Skeletal muscle satellite cell (primary cell): ENCODE measurements around the gene MAPK8IP1.

ENCODE experiments used
- H3K27me3 ChIP-seq: 2 replicates; pipeline ENCODE4 v1.7.0; 2013; ENCODE audit warnings: low read length; ENCODE audit not compliant: control insufficient read depth, insufficient read depth
- H3K36me3 ChIP-seq: 2 replicates; pipeline ENCODE4 v1.7.0; 2013; ENCODE audit warnings: mild to moderate bottlenecking, control low read depth, low read length; ENCODE audit not compliant: insufficient read depth
- H3K4me1 ChIP-seq: 2 replicates; pipeline ENCODE4 v1.7.0; 2013; ENCODE audit warnings: low read length; ENCODE audit not compliant: control insufficient read depth, insufficient read depth
- H3K4me2 ChIP-seq: 2 replicates; pipeline ENCODE4 v1.7.0; 2013; ENCODE audit warnings: mild to moderate bottlenecking, low read length
- H3K4me3 ChIP-seq: 2 replicates; pipeline ENCODE4 v1.7.0; 2013; ENCODE audit warnings: low read length
- H3K9ac ChIP-seq: 2 replicates; pipeline ENCODE4 v1.7.0; 2013; ENCODE audit warnings: mild to moderate bottlenecking, low read depth, low read length, moderate library complexity
- H3K9me3 ChIP-seq: replicated peaks from 2 replicates; pipeline ENCODE4 v1.7.0; 2013; ENCODE audit warnings: mild to moderate bottlenecking, control low read depth, low read length

Gene MAPK8IP1

DNA sequence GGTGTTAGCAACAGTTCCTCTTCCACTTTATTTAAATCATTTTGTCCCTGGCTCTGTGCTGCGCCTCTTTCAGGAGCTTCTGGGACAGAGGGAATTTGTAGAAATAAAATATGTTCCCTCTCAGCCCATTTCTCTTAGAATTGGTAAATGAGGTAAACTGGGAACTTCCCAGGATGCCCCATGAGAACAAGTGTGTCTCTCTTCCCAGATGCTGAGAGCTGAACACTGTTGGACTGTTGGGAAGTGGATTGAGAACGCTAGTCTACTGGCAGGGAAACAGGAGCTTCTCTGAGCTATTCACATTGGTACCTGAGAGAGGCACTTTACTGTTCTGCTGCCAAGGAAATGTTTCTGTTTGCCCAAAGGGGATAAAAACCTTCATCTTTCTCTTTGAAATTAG is 34.2 kb upstream of the MAPK8IP1 start:
- Histone ChIP-seq H3K4me3 (no peak overlapping the region), H3K4me1 (peaks cover 17% of the 10 kb centered on the region), H3K9ac (no peak overlapping the region), H3K27me3 (no peaks in the 10 kb centered on the region), H3K36me3 (no peaks in the 10 kb centered on the region), H3K4me2 (no peak overlapping the region), H3K9me3 (no peaks in the 10 kb centered on the region)

DNA sequence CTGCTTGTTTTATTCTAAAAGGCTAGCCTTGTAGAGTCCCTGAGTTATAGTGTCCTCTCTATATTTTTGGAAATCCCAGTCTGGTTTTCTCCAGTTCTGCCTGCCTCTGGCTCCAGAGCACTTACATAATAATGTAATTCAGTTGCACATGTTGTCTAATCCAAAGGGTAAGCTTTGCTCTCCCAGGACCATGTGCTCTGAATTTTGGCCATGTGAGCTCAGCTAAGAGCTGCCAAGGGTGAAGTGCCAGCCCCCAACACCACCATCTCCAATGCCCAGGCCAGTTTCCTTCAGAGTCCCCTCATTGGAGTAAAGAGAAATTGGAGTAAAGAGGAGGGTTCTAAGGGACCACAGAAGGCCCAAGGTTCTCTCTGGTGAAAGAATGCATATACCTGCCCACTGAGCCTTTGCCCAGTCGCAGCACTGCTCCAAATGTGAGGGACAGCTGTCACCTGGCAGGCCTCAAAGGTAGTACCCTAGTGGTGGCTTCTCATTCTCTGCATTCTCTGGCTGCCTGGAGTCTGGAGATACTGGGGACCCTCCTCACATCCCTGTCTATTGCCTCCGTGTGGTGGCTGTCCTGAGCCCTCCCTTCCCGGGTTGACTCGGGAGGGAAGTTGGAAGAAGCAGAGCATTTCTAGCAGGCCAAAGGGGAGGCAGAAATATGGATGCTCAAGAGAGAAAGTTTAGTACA is 33.3 kb upstream of the MAPK8IP1 start:
- no peak overlapping the region for H3K4me2 ChIP-seq
- no peaks in the 10 kb centered on the region for H3K27me3 ChIP-seq
- no peaks in the 10 kb centered on the region for H3K9me3 ChIP-seq
- no peak overlapping the region for H3K9ac ChIP-seq
- H3K4me3 ChIP-seq: no peak overlapping the region
- peaks cover 10% of the 10 kb centered on the region for H3K4me1 ChIP-seq
- H3K36me3 ChIP-seq: no peaks in the 10 kb centered on the region

DNA sequence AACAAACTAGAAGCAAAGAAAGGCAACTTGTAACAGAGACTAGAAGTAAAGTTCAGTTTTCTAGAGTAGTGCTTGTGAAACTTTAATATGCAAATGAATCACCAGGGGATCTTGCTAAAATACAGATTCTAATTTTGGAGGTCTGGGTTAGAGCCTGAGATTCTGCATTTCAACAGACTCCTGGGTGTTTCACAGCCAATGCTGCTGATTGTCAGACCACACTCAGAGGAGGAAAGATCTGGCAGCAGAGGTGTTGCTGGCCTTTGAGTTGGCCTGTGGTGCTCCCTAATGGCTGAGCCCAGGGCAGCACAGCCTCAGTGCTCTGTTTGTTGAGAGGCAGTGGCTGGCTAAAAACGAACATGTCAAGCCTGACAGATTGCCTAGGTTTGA is 32.7 kb upstream of the MAPK8IP1 start:
- Histone ChIP-seq H3K36me3 (peaks cover under 1% of the 10 kb centered on the region), H3K27me3 (no peaks in the 10 kb centered on the region), H3K9me3 (no peaks in the 10 kb centered on the region), H3K4me1 (peaks cover 10% of the 10 kb centered on the region), H3K9ac (no peak overlapping the region), H3K4me3 (no peak overlapping the region), H3K4me2 (no peak overlapping the region)

DNA sequence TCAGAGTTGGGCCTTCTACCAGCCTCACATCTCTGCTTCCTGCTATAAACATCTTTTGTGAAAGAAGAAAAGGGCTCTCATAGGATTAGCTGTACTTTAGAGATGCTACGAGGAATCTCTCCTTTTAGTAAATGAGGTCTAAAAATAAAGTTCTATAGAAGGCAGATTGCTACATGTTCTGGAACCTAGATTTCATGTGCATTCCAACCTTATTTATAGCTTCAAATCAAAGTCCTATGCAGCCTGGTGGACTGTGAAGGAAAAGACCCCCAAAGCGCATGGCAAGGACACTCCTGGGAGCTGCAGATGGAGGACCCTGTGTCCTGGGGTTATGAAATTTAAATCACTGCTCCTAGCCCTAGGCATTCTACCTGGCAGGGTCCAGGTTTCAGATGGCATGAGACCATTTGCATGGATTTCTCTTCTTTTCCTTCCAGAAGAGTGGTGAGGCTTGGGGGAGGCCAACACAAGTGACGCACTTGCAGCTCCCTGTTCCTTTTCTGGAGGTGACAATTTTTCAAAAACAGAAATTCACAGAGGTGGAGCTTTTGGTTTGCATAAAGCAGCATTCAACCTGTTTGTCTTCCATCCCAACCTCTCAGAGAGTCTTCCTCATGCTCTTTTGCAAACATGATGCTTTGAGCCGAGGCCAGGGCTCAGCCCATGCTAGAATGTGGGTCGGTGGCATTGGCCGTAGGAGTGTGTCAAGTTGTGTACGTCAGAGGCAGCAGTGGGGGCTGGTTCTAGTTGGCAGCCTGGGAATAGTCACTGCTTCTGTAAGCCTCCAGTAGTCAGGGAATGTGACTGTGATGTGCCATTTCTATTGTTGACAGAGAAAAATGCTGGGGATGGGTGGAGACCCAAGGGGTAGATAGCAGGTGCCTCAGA is 31.9 kb upstream of the MAPK8IP1 start:
- H3K36me3 ChIP-seq: peaks cover 9% of the 10 kb centered on the region
- no peak overlapping the region for H3K4me3 ChIP-seq
- no peaks in the 10 kb centered on the region for H3K27me3 ChIP-seq
- no peak overlapping the region for H3K9ac ChIP-seq
- H3K4me1 ChIP-seq: peaks cover 3% of the 10 kb centered on the region
- H3K9me3 ChIP-seq: no peaks in the 10 kb centered on the region
- no peak overlapping the region for H3K4me2 ChIP-seq

DNA sequence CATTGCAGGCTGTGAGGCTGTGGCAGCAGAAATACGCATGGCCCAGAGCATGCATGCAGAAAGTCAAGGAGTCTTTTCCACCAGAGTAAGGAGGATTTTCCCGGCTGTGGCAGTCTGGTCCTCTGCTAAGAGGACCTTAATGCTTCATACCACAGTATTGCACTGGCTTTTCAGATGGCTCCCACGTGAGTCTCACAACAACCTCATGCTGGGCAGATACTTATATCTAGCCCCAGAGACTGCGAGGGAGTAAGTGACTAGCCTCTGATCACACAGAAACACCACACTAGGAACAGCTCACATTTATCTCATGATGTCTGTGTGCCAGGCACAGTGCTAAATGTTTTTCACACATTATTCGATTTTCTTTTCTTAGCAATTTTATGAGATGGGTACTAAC is 30.1 kb upstream of the MAPK8IP1 start:
- Histone ChIP-seq H3K4me3 (no peak overlapping the region), H3K36me3 (peaks cover 11% of the 10 kb centered on the region), H3K4me1 (peaks cover 15% of the 10 kb centered on the region), H3K4me2 (no peak overlapping the region), H3K9me3 (no peaks in the 10 kb centered on the region), H3K9ac (no peak overlapping the region), H3K27me3 (no peaks in the 10 kb centered on the region)

DNA sequence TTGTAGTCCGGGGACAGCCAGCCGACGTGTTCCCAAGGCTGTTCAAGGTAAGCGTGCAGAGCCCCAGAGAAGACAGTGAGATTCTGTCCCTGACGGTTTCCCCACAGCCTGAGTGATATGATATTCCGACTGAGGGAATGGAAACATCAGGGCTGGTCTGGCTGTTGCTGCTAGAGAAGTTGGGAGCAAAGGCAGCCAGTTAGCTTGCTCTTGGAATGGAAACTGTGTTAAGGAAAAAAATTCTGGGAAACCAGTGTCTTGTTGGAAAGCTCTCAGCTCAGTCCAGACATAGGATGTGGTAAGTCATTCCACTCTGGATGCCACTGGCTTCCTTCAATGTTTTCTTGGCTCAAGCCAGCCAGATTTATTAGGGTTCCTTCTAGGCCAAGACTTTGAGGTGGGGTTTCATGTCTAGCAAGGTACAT is 29.4 kb upstream of the MAPK8IP1 start:
- H3K4me1 ChIP-seq: peaks cover 15% of the 10 kb centered on the region
- no peaks in the 10 kb centered on the region for H3K9me3 ChIP-seq
- H3K4me2 ChIP-seq: no peak overlapping the region
- H3K4me3 ChIP-seq: no peak overlapping the region
- no peak overlapping the region for H3K9ac ChIP-seq
- no peaks in the 10 kb centered on the region for H3K27me3 ChIP-seq
- peaks cover 11% of the 10 kb centered on the region for H3K36me3 ChIP-seq

DNA sequence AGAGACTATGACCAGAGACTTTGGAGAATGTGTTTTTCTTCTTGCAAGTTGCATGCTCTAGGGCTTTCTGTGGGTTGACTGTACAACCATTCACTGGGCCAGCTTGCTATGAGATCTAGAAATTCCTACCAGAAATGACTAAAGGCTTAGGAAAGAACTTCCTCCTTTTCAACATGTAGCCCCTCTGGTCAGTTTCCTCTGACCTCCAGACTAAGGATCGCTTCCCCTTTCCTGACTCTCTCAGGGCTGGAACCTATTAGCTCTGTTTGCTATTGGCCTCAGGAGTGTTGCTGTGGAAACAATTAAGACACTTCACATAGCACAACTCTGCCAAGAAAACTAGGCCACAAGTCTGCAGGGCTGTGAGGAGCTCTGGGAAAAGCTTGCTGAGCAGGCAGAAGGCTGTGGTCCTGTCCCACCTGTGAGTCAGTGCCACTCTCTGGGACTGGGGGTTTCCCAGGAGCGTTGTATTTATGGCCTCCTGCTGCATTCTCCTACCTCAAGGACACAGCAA is 27.4 kb upstream of the MAPK8IP1 start:
- peaks cover 24% of the 10 kb centered on the region for H3K36me3 ChIP-seq
- no peak overlapping the region for H3K4me3 ChIP-seq
- no peak overlapping the region for H3K4me2 ChIP-seq
- no peaks in the 10 kb centered on the region for H3K27me3 ChIP-seq
- peaks cover 15% of the 10 kb centered on the region for H3K4me1 ChIP-seq
- no peak overlapping the region for H3K9ac ChIP-seq
- no peaks in the 10 kb centered on the region for H3K9me3 ChIP-seq

DNA sequence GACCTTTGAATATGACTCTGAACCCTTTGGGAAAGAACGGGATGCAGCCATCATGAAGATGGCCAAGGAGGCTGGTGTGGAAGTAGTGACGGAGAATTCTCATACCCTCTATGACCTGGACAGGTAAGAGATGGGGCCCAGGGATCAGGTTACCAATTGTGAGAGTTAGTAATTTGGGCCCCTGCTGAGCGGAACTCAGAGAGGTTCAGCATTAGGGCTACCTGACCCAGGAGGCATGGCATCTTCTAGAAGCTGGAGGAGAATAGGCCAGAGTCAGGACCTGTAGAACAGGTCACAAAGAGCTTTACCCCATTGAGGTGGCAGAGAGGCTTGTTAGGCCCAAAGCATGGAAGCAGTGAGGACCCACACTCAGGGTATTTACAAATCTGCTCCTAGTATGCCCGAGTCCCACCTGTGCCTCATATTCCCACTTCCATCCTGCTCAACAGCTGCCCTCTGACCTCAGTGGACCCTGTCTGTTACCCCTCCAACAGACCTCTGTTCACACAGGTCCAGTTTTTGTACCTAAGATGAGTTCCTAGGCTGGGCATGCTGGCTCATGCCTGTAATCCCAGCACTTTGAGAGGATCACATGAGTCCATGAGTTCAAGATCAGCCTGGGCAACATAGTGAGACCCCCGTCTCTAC is 26.6 kb upstream of the MAPK8IP1 start:
- H3K4me1 ChIP-seq: peaks cover 15% of the 10 kb centered on the region
- no peak overlapping the region for H3K4me3 ChIP-seq
- peak overlapping the region; percentile 62 for H3K4me2 ChIP-seq
- no peaks in the 10 kb centered on the region for H3K9me3 ChIP-seq
- H3K36me3 ChIP-seq: peaks cover 33% of the 10 kb centered on the region
- H3K9ac ChIP-seq: no peak overlapping the region
- no peaks in the 10 kb centered on the region for H3K27me3 ChIP-seq

DNA sequence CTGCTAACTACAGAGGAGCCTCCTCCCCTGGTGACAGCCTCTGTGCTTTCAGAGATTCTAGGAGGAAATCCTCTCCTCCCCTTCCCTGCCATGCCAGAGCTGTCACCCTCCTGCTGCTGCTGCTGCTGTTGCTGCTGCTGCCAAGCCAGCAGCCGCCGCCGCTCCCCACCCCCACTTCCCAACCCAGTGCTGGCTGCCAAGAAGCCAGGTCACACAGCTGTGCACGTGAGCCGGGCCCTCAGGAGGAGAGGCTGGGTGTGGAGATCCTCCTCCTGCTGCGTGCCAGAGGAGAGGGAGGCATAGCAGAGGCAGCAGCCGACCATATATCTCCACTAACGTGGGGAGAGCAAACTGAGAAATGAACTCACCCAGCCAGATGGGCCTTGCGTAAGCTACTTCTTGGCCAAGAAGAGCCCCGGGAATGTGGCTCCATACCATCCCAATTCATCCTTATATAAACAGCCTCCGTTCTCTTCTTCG is 25.8 kb upstream of the MAPK8IP1 start:
- Histone ChIP-seq H3K9ac (no peak overlapping the region), H3K36me3 (peaks cover 34% of the 10 kb centered on the region), H3K4me1 (peaks cover 15% of the 10 kb centered on the region), H3K4me2 (peak overlapping the region; percentile 62), H3K9me3 (no peaks in the 10 kb centered on the region), H3K27me3 (no peaks in the 10 kb centered on the region), H3K4me3 (peak overlapping the region; percentile 11)

DNA sequence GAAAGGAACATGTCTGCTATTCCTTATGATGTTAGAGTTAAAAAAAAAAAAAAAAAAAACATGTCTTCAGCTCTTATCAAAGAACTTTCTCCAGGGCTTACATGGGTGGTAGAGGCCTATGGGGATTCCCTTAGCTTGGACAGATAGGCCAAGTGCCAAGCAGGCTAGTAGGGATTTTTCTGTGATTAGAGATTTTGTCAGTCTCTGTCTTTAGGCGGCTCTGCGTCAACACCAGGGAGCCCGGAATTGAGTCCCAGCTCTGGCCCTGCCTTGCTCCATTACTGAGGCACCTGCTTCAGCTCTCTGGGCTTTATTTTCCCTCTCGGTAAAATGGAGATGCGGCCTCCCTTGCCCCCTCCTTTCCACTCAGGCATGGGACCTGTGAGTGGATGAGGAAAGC is 25.1 kb upstream of the MAPK8IP1 start:
- Histone ChIP-seq H3K9ac (no peak overlapping the region), H3K36me3 (peaks cover 34% of the 10 kb centered on the region), H3K4me1 (peaks cover 15% of the 10 kb centered on the region), H3K4me3 (no peak overlapping the region), H3K4me2 (peak overlapping the region; percentile 62), H3K9me3 (no peaks in the 10 kb centered on the region), H3K27me3 (no peaks in the 10 kb centered on the region)

DNA sequence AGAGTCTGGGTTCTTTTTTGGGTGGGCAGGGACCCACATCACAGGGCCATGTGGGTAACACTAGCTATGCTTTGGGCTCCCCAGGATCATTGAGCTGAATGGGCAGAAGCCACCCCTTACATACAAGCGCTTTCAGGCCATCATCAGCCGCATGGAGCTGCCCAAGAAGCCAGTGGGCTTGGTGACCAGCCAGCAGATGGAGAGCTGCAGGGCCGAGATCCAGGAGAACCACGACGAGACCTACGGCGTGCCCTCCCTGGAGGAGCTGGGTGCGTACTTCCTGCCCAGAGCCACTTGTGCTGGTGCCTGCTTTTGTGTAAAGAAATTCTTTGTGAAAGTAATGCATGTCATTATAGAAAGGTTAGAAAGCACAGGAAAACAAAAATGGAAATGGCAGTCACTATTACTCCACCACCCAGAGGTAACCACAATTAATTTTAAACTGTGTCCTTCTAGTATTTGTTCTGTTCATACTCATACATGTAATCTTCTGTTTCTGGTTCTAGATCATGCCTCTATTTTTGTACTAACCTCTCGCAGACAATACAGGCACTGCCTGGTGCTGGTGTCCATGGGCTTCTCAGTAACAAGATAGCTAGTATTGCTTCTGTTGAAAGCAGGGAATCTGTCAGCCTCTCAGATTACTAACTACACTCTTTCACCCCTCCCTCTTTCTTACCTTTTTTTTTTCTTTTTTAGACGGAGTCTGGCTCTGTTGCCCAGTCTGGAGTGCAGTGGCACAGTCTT is 24.5 kb upstream of the MAPK8IP1 start:
- Histone ChIP-seq H3K4me2 (no peak overlapping the region), H3K9me3 (no peaks in the 10 kb centered on the region), H3K9ac (no peak overlapping the region), H3K36me3 (peaks cover 34% of the 10 kb centered on the region), H3K4me3 (no peak overlapping the region), H3K4me1 (peaks cover 15% of the 10 kb centered on the region), H3K27me3 (no peaks in the 10 kb centered on the region)
